H9 (cell line): ENCODE results near the gene RNU1-4. TPM values are rescaled to one million over a fixed set of nuclear protein-coding genes. Genes with fewer than 3 reads are reported as not detected.
"Not testable (repeated sequence)": the region's sequence is repeated elsewhere in the genome, so short reads cannot be mapped to it uniquely, and the experiment has no call there.

ENCODE experiments used
- DNase-seq: peaks from one replicate; pipeline ENCODE4 v3.0.0-alpha.2; 2017
- H2AFZ ChIP-seq: one replicate; pipeline ENCODE4 v1.6.1; 2013; ENCODE audit warnings: mild to moderate bottlenecking, low read length, control low read depth, moderate library complexity
- H2AK5ac ChIP-seq: 2 replicates; pipeline ENCODE4 v1.6.1; 2013; ENCODE audit warnings: low read length, control low read depth, mixed read lengths; ENCODE audit not compliant: insufficient read length
- H2BK120ac ChIP-seq: one replicate; pipeline ENCODE4 v1.6.1; 2013; ENCODE audit warnings: low read depth, mild to moderate bottlenecking, low read length, control low read depth, inconsistent platforms; ENCODE audit not compliant: poor library complexity, severe bottlenecking
- H2BK12ac ChIP-seq: 2 replicates; pipeline ENCODE4 v1.6.1; 2013; ENCODE audit warnings: low read length, control low read depth, mixed read lengths, low read depth; ENCODE audit not compliant: insufficient read length
- H2BK15ac ChIP-seq: 2 replicates; pipeline ENCODE4 v1.6.1; 2013; ENCODE audit warnings: low read depth, low read length, control low read depth
- H2BK20ac ChIP-seq: one replicate; pipeline ENCODE4 v1.6.1; 2013; ENCODE audit warnings: low read depth, mild to moderate bottlenecking, low read length, control low read depth, inconsistent platforms; ENCODE audit not compliant: poor library complexity, severe bottlenecking
- H2BK5ac ChIP-seq: 2 replicates; pipeline ENCODE4 v1.6.1; 2013; ENCODE audit warnings: low read length, control low read depth, mixed read lengths; ENCODE audit not compliant: insufficient read length
- H3K14ac ChIP-seq: 2 replicates; pipeline ENCODE4 v1.6.1; 2013; ENCODE audit warnings: low read length, control low read depth; ENCODE audit not compliant: insufficient read depth
- H3K18ac ChIP-seq: 2 replicates; pipeline ENCODE4 v1.6.1; 2013; ENCODE audit warnings: low read depth, mild to moderate bottlenecking, mixed read lengths, low read length, control low read depth; ENCODE audit not compliant: insufficient read length
- H3K23ac ChIP-seq: 2 replicates; pipeline ENCODE4 v1.6.1; 2013; ENCODE audit warnings: low read length, control low read depth, mixed read lengths, low read depth; ENCODE audit not compliant: insufficient read length
- H3K23me2 ChIP-seq: 2 replicates; pipeline ENCODE4 v1.6.1; 2013; ENCODE audit warnings: low read depth, mild to moderate bottlenecking, mixed read lengths, low read length, control low read depth; ENCODE audit not compliant: insufficient read length, poor library complexity, severe bottlenecking
- H3K27ac ChIP-seq: 2 replicates; pipeline ENCODE4 v1.5.1; 2013; ENCODE audit warnings: low read length, control low read depth, mixed read lengths, low read depth; ENCODE audit not compliant: insufficient read length
- H3K27me3 ChIP-seq: 2 replicates; pipeline ENCODE4 v1.6.1; 2013; ENCODE audit warnings: low read length, control low read depth, inconsistent platforms; ENCODE audit not compliant: insufficient read depth
- H3K4ac ChIP-seq: 2 replicates; pipeline ENCODE4 v1.6.1; 2013; ENCODE audit warnings: low read depth, mild to moderate bottlenecking, control low read depth, inconsistent platforms, low read length, moderate library complexity
- H3K4me1 ChIP-seq: 2 replicates; pipeline ENCODE4 v1.6.1; 2013; ENCODE audit warnings: low read length, control low read depth, inconsistent platforms; ENCODE audit not compliant: insufficient read depth
- H3K4me2 ChIP-seq: 2 replicates; pipeline ENCODE4 v1.6.1; 2013; ENCODE audit warnings: low read length, control low read depth, mixed read lengths; ENCODE audit not compliant: insufficient read length, insufficient read depth
- H3K56ac ChIP-seq: 2 replicates; pipeline ENCODE4 v1.6.1; 2013; ENCODE audit warnings: low read depth, mild to moderate bottlenecking, mixed read lengths, low read length, control low read depth; ENCODE audit not compliant: insufficient read length
- H3K79me1 ChIP-seq: 2 replicates; pipeline ENCODE4 v1.6.1; 2013; ENCODE audit warnings: low read depth, mild to moderate bottlenecking, moderate library complexity, low read length, control low read depth, inconsistent platforms; ENCODE audit not compliant: insufficient read depth, poor library complexity, severe bottlenecking
- H3K79me2 ChIP-seq: 2 replicates; pipeline ENCODE4 v1.6.1; 2013; ENCODE audit warnings: low read length, control low read depth, inconsistent platforms; ENCODE audit not compliant: insufficient read depth
- H3K9ac ChIP-seq: 2 replicates; pipeline ENCODE4 v1.6.1; 2013; ENCODE audit warnings: low read length, control low read depth, mixed read lengths; ENCODE audit not compliant: insufficient read length; ENCODE audit errors: extremely low read depth
- H3K9me3 ChIP-seq: one replicate; pipeline ENCODE4 v1.6.1; 2013; ENCODE audit warnings: low read depth, low read length, inconsistent platforms; ENCODE audit not compliant: control insufficient read depth
- H3T11ph ChIP-seq: one replicate; pipeline ENCODE4 v1.6.1; 2013; ENCODE audit warnings: mild to moderate bottlenecking, low read length, control low read depth, inconsistent platforms
- H4K20me1 ChIP-seq: one replicate; pipeline ENCODE4 v1.6.1; 2013; ENCODE audit not compliant: control insufficient read depth, insufficient read length, insufficient read depth
- H4K5ac ChIP-seq: 2 replicates; pipeline ENCODE4 v1.6.1; 2013; ENCODE audit warnings: low read depth, mild to moderate bottlenecking, mixed read lengths, low read length, control low read depth; ENCODE audit not compliant: insufficient read length
- H4K8ac ChIP-seq: replicated peaks from 2 replicates; pipeline ENCODE4 v1.6.1; 2013; ENCODE audit warnings: low read length, control low read depth, mixed read lengths, low read depth; ENCODE audit not compliant: insufficient read length
- H4K91ac ChIP-seq: 2 replicates; pipeline ENCODE4 v1.6.1; 2013; ENCODE audit warnings: low read depth, mild to moderate bottlenecking, moderate library complexity, mixed read lengths, low read length, control low read depth; ENCODE audit not compliant: insufficient read length
- H3K27ac Mint-ChIP-seq, 3 experiments: 2 replicates in 2 of 3; 3 replicates in 1 of 3; pipeline ENCODE4 v1.8.0; 2020 to 2021; ENCODE audit warnings: mixed read lengths in 3 of 3, mild to moderate bottlenecking in 1 of 3, moderate library complexity in 1 of 3
- H3K27me3 Mint-ChIP-seq: 2 replicates; pipeline ENCODE4 v1.8.0; 2021; ENCODE audit warnings: low read depth, mild to moderate bottlenecking, moderate library complexity, mixed read lengths
- H3K36me3 Mint-ChIP-seq, 3 experiments: 2 replicates in 2 of 3; 3 replicates in 1 of 3; pipeline ENCODE4 v1.8.0; 2020 to 2021; ENCODE audit warnings: low read depth in 3 of 3, mixed read lengths in 3 of 3; ENCODE audit not compliant: insufficient read depth in 1 of 3
- H3K4me1 Mint-ChIP-seq, 2 experiments: 2 replicates each; pipeline ENCODE4 v1.8.0; 2020; ENCODE audit warnings: mixed read lengths in 2 of 2
- H3K4me3 Mint-ChIP-seq, 2 experiments: 2 replicates in 1 of 2; 3 replicates in 1 of 2; pipeline ENCODE4 v1.8.0; 2020 to 2021; ENCODE audit warnings: mild to moderate bottlenecking in 2 of 2, mixed read lengths in 2 of 2, moderate library complexity in 1 of 2
- H3K9me3 Mint-ChIP-seq, 2 experiments: 2 replicates in 1 of 2; 3 replicates in 1 of 2; pipeline ENCODE4 v1.8.0; 2020; ENCODE audit warnings: mild to moderate bottlenecking in 2 of 2, mixed read lengths in 2 of 2, moderate library complexity in 1 of 2
- WGBS: extraction: QIAGEN DNeasy Blood & Tissue Kit; methylation state at CpG from one replicate; pipeline ENCODE4 v1.1.7; 2013; ENCODE audit warnings: missing lambda C conversion rate, low lambda C conversion rate, mixed read lengths; ENCODE audit not compliant: insufficient read length; ENCODE audit errors: extremely low coverage; 5-methylcytosine and 5-hydroxymethylcytosine counted together
- total RNA-seq: library from RNA; stranded (reverse); gene quantifications from 2 replicates; pipeline ENCODE4 v1.2.1, GENCODE V29; 2021

Gene RNU1-4
- total RNA-seq, 1 experiment from 2014 or later: 2,051 TPM

GRCh38 chr1:16757574-16757973 lies 17.3 kb downstream of the RNU1-4 start:
- H3K4me1 ChIP-seq, H2BK20ac ChIP-seq, H3K79me1 ChIP-seq, H4K5ac ChIP-seq, H3K27me3 ChIP-seq, H3K4me3 Mint-ChIP-seq, H2AFZ ChIP-seq, H3K18ac ChIP-seq, H3K9ac ChIP-seq, H3K56ac ChIP-seq, H3K27ac Mint-ChIP-seq, H3K23ac ChIP-seq, H3K79me2 ChIP-seq, H3T11ph ChIP-seq, H3K9me3 ChIP-seq, H3K4me2 ChIP-seq, H4K91ac ChIP-seq, H2AK5ac ChIP-seq, DNase-seq, H3K9me3 Mint-ChIP-seq, H3K23me2 ChIP-seq, H3K27me3 Mint-ChIP-seq, H3K4ac ChIP-seq, H3K27ac ChIP-seq, H2BK5ac ChIP-seq, H2BK12ac ChIP-seq, H4K8ac ChIP-seq, H2BK120ac ChIP-seq, H2BK15ac ChIP-seq, H4K20me1 ChIP-seq, H3K14ac ChIP-seq, H3K4me1 Mint-ChIP-seq, H3K36me3 Mint-ChIP-seq: not testable (repeated sequence)
- no CpG with 5 or more reads among the region's 6 CpGs for WGBS

GRCh38 chr1:16758060-16758459 lies 17.7 kb downstream of the RNU1-4 start:
- H3T11ph ChIP-seq, H4K8ac ChIP-seq, H3K27ac ChIP-seq, H3K23ac ChIP-seq, H2AK5ac ChIP-seq, H3K23me2 ChIP-seq, H3K79me1 ChIP-seq, H3K4me1 Mint-ChIP-seq, H3K27ac Mint-ChIP-seq, H4K5ac ChIP-seq, H2BK15ac ChIP-seq, H3K27me3 ChIP-seq, H2BK5ac ChIP-seq, H3K9me3 Mint-ChIP-seq, DNase-seq, H3K9me3 ChIP-seq, H3K4me1 ChIP-seq, H3K4me3 Mint-ChIP-seq, H4K91ac ChIP-seq, H2BK12ac ChIP-seq, H2BK20ac ChIP-seq, H3K27me3 Mint-ChIP-seq, H3K36me3 Mint-ChIP-seq, H3K79me2 ChIP-seq, H4K20me1 ChIP-seq, H3K9ac ChIP-seq, H3K4me2 ChIP-seq, H3K56ac ChIP-seq, H3K4ac ChIP-seq, H3K18ac ChIP-seq, H2BK120ac ChIP-seq, H2AFZ ChIP-seq, H3K14ac ChIP-seq: not testable (repeated sequence)
- no CpG with 5 or more reads among the region's 5 CpGs for WGBS
